Urothelium cell line (cell line): Measurements from ENCODE around the gene COQ5.

Source experiments
- DNase-seq: peaks from one replicate; pipeline ENCODE4 v3.0.0; 2011; ENCODE audit warnings: low spot score, mixed read lengths
- FAIRE-seq: peaks from 2 replicates; lab custom pipeline; 2011; peaks lifted over from hg19 to GRCh38; lab: Jason Lieb, UNC

Gene COQ5

GRCh38 chr12:120485961-120486881 is 42.7 kb downstream of the COQ5 start:
- no peak for DNase-seq
- FAIRE-seq: no peak

- FAIRE-seq: no peak
- DNase-seq: no peak
Observed at GRCh38 chr12:120483621-120484020, 45.3 kb downstream of the COQ5 start.

- FAIRE-seq (no peak), DNase-seq (no peak)
Observed at GRCh38 chr12:120481022-120481767, 47.8 kb downstream of the COQ5 start.

GRCh38 chr12:120480211-120480610 is 48.7 kb downstream of the COQ5 start:
- no peak for DNase-seq
- FAIRE-seq: no peak

- no peak for FAIRE-seq
- no peak for DNase-seq
Observed at GRCh38 chr12:120479458-120479857, 49.5 kb downstream of the COQ5 start.

GRCh38 chr12:120475643-120476042 is 53.3 kb downstream of the COQ5 start:
- DNase-seq (no peak), FAIRE-seq (no peak)

- DNase-seq (peak; percentile 84), FAIRE-seq (no peak)
Observed at GRCh38 chr12:120474616-120474960, 54.4 kb downstream of the COQ5 start.

GRCh38 chr12:120473807-120474615 is 54.9 kb downstream of the COQ5 start:
- DNase-seq (no peak), FAIRE-seq (no peak)

- DNase-seq (no peak), FAIRE-seq (no peak)
Observed at GRCh38 chr12:120472521-120472920, 56.4 kb downstream of the COQ5 start.

- DNase-seq (no peak), FAIRE-seq (no peak)
Observed at GRCh38 chr12:120470150-120470784, 58.7 kb downstream of the COQ5 start.

GRCh38 chr12:120469450-120470149 is 59.4 kb downstream of the COQ5 start, which contains the start of gene SRSF9:
Gene SRSF9 (minus strand): TSS chr12:120469748. CDS start chr12:120469609, 139 bp downstream.
- FAIRE-seq: no peak

GRCh38 chr12:120468821-120469449 is 60.0 kb downstream of the COQ5 start:
- DNase-seq (peak; percentile 32), FAIRE-seq (no peak)

More at GRCh38 chr12:120469450-120470149, 59.4 kb downstream of the COQ5 start, which contains the start of gene SRSF9:
- DNase-seq: peak; percentile 98

- DNase-seq (no peak), FAIRE-seq (no peak)
Observed at GRCh38 chr12:120468325-120468820, 60.6 kb downstream of the COQ5 start.

GRCh38 chr12:120467439-120467838 is 61.5 kb downstream of the COQ5 start:
- FAIRE-seq (no peak), DNase-seq (no peak)

- no peak for FAIRE-seq
- DNase-seq: no peak
Observed at GRCh38 chr12:120466560-120467315, 62.2 kb downstream of the COQ5 start.

GRCh38 chr12:120465756-120466155 is 63.2 kb downstream of the COQ5 start:
- no peak for FAIRE-seq

GRCh38 chr12:120463712-120464111 is 65.2 kb downstream of the COQ5 start:
- FAIRE-seq: no peak

More at GRCh38 chr12:120465756-120466155, 63.2 kb downstream of the COQ5 start:
- DNase-seq: no peak

GRCh38 chr12:120462099-120462640 is 66.8 kb downstream of the COQ5 start:
- DNase-seq (no peak), FAIRE-seq (no peak)

More at GRCh38 chr12:120463712-120464111, 65.2 kb downstream of the COQ5 start:
- DNase-seq: no peak
